GM23338 (cell line): Measurements from ENCODE around the gene EYA3. TPM values are rescaled to one million over a fixed set of nuclear protein-coding genes. Genes with fewer than 3 reads are reported as not detected.

Source experiments
- ATAC-seq: fragments of 200-7000 bp; cut with Tn5 transposase; 3 replicates; pipeline ENCODE4 v1.9.1; 2020
- DNase-seq: peaks from one replicate; pipeline ENCODE4 v3.0.0-alpha.2; 2015; ENCODE audit warnings: low spot score
- H2AFZ ChIP-seq: fragments of 200-600 bp; sonication (generic); 2 replicates; pipeline ENCODE4 v1.8.0; 2016; ENCODE audit warnings: antibody characterized with exemption, mild to moderate bottlenecking, moderate library complexity
- H3F3A ChIP-seq: fragments of 200-600 bp; sonication (generic); replicated peaks from 2 replicates; pipeline ENCODE4 v1.8.0; 2017; ENCODE audit warnings: antibody characterized with exemption, mixed run types, low read depth
- H3K27ac ChIP-seq: fragments of 200-600 bp; sonication (generic); 2 replicates; pipeline ENCODE4 v1.6.1; 2016; ENCODE audit warnings: low read depth
- H3K27me3 ChIP-seq: fragments of 200-600 bp; sonication (generic); 2 replicates; pipeline ENCODE4 v1.8.0; 2016; ENCODE audit warnings: mild to moderate bottlenecking, mixed run types, moderate library complexity; ENCODE audit not compliant: insufficient read depth
- H3K36me3 ChIP-seq: fragments of 200-600 bp; sonication (generic); 2 replicates; pipeline ENCODE4 v1.8.0; 2016; ENCODE audit warnings: mild to moderate bottlenecking; ENCODE audit not compliant: insufficient read depth
- H3K4me1 ChIP-seq: fragments of 200-600 bp; sonication (generic); 2 replicates; pipeline ENCODE4 v1.8.0; 2016; ENCODE audit warnings: mild to moderate bottlenecking, moderate library complexity; ENCODE audit not compliant: insufficient read depth
- H3K4me2 ChIP-seq: fragments of 200-600 bp; sonication (generic); 2 replicates; pipeline ENCODE4 v1.7.1; 2017; ENCODE audit warnings: mixed run types
- H3K4me3 ChIP-seq: fragments of 200-600 bp; sonication (generic); 2 replicates; pipeline ENCODE4 v1.6.1; 2016; ENCODE audit warnings: mixed run types
- H3K79me2 ChIP-seq: fragments of 200-600 bp; sonication (generic); replicated peaks from 2 replicates; pipeline ENCODE4 v1.8.0; 2017; ENCODE audit warnings: mild to moderate bottlenecking; ENCODE audit not compliant: insufficient read depth
- H3K9me2 ChIP-seq: fragments of 200-600 bp; sonication (generic); 2 replicates; pipeline ENCODE4 v1.8.0; 2017; ENCODE audit not compliant: insufficient read depth
- H4K20me1 ChIP-seq: fragments of 200-600 bp; sonication (generic); replicated peaks from 2 replicates; pipeline ENCODE4 v1.8.0; 2017; ENCODE audit warnings: mild to moderate bottlenecking; ENCODE audit not compliant: insufficient read depth
- H3K27ac Mint-ChIP-seq: 2 replicates; pipeline ENCODE4 v1.8.0; 2020; ENCODE audit warnings: inconsistent platforms, mild to moderate bottlenecking, moderate library complexity, mixed read lengths
- H3K27me3 Mint-ChIP-seq: 3 replicates; pipeline ENCODE4 v1.8.0; 2022; ENCODE audit warnings: low read depth, mild to moderate bottlenecking, moderate library complexity, mixed read lengths, inconsistent platforms; ENCODE audit not compliant: insufficient read depth, poor library complexity
- H3K36me3 Mint-ChIP-seq: 3 replicates; pipeline ENCODE4 v1.8.0; 2021; ENCODE audit warnings: low read depth, mild to moderate bottlenecking, inconsistent platforms, moderate library complexity, mixed read lengths
- H3K4me1 Mint-ChIP-seq: 3 replicates; pipeline ENCODE4 v1.8.0; 2020; ENCODE audit warnings: mild to moderate bottlenecking, inconsistent platforms, mixed read lengths
- H3K4me3 Mint-ChIP-seq: 3 replicates; pipeline ENCODE4 v1.8.0; 2021; ENCODE audit warnings: moderate library complexity, mild to moderate bottlenecking, inconsistent platforms, mixed read lengths
- H3K9me3 Mint-ChIP-seq: 3 replicates; pipeline ENCODE4 v1.8.0; 2020; ENCODE audit warnings: moderate library complexity, mild to moderate bottlenecking, inconsistent platforms, mixed read lengths
- CREB1 ChIP-seq: fragments of 250-450 bp; sonication (Bioruptor Pico); IDR thresholded peaks from 2 replicates; pipeline ENCODE4 v1.5.0; 2020; ENCODE audit warnings: low read depth, mild to moderate bottlenecking, moderate library complexity
- POLR2AphosphoS5 ChIP-seq: IDR thresholded peaks from 2 replicates; pipeline ENCODE4 v1.6.1; 2016; ENCODE audit warnings: antibody characterized with exemption, low read depth
- REST ChIP-seq: IDR thresholded peaks from one replicate; pipeline ENCODE4 v1.6.1; 2018; ENCODE audit warnings: antibody characterized with exemption; ENCODE audit not compliant: unreplicated experiment
- ZNF114 ChIP-seq: fragments of 250-450 bp; sonication (Bioruptor Pico); IDR thresholded peaks from 2 replicates; pipeline ENCODE4 v1.5.0; 2020; ENCODE audit warnings: mild to moderate bottlenecking, moderate library complexity
- ZNF462 ChIP-seq: fragments of 250-450 bp; sonication (Bioruptor Pico); IDR thresholded peaks from 2 replicates; pipeline ENCODE4 v1.5.0; 2020; ENCODE audit warnings: mild to moderate bottlenecking, moderate library complexity
- polyA plus RNA-seq: library from polyadenylated mRNA; unstranded; fragments of >200 nt; fragmentation: Nextera tagmentation; extraction: Ambion mirVana; gene quantifications from 2 replicates; pipeline ENCODE4 v1.2.1, GENCODE V29; 2016
- total RNA-seq: library from RNA; depleted of rRNA; stranded (reverse); fragments of >200 nt; shearing (Covaris generic); gene quantifications from 2 replicates; pipeline ENCODE4 v1.2.3, GENCODE V29; 2014

Gene EYA3
- total and polyA plus RNA-seq, 2 experiments from 2014 or later, result 12.5 to 33.6 TPM

GRCh38 chr1:28110555-28110954 lies 22.1 kb upstream of the EYA3 start (continued):
- TF ChIP-seq REST (no peak), ZNF462 (CRISPR knock-in tag) (no peak)

- Mint-ChIP-seq H3K4me3 (no peak overlapping the region), H3K27me3 (peaks cover 3% of the 10 kb centered on the region), H3K27ac (no peak overlapping the region), H3K36me3 (no peaks in the 10 kb centered on the region), H3K4me1 (peaks cover 12% of the 10 kb centered on the region), H3K9me3 (no peaks in the 10 kb centered on the region)
- no peaks in the 10 kb centered on the region; the same call in 1 of the 2 replicates for H3F3A ChIP-seq
- H3K4me2 ChIP-seq, result no peak overlapping the region
- H3K4me1 ChIP-seq, result no peaks in the 10 kb centered on the region; the same call in 1 of the 2 replicates
- H3K4me3 ChIP-seq, result no peak overlapping the region
- H3K9me2 ChIP-seq, result 0 out of 2 replicates have a peak, but pooled peaks cover 9% of the 10 kb centered on the region
- H4K20me1 ChIP-seq, result no peaks in the 10 kb centered on the region
- H2AFZ ChIP-seq, result peak overlapping the region; percentile 25; the same call in 1 of the 2 replicates
- no peak for DNase-seq
- no peak overlapping the region for H3K27ac ChIP-seq
- no peaks in the 10 kb centered on the region for H3K27me3 ChIP-seq
- H3K79me2 ChIP-seq, result no peaks in the 10 kb centered on the region
- H3K36me3 ChIP-seq, result no peaks in the 10 kb centered on the region
- no peak for ATAC-seq
- TF ChIP-seq CREB1 (CRISPR knock-in tag) (no peak), ZNF114 (CRISPR knock-in tag) (no peak), ZNF462 (CRISPR knock-in tag) (no peak), POLR2AphosphoS5 (no peak)
Observed at GRCh38 chr1:28109639-28110038, 21.2 kb upstream of the EYA3 start.
